HG03575 (cell line): ENCODE measurements around the gene CPXM1.
"Not testable (repeated sequence)": the region's sequence is repeated elsewhere in the genome, so short reads cannot be mapped to it uniquely, and the experiment has no call there.

Experiments
- ATAC-seq: cut with Tn5 transposase; IDR thresholded peaks from one replicate; pipeline ENCODE4 v1.9.1; 2021; ENCODE audit not compliant: unreplicated experiment, insufficient number of reproducible peaks, low FRiP score; ENCODE audit errors: extremely low read depth

CPXM1 gene

GRCh38 chr20:2800521-2801285 lies at the start of gene CPXM1:
CPXM1 (minus strand) TSS chr20:2800627; CDS start chr20:2800572, 55 bp downstream.
- ATAC-seq: no peak

GRCh38 chr20:2849529-2849928 lies 49.1 kb upstream of the CPXM1 start:
- no peak for ATAC-seq

GRCh38 chr20:2847802-2848201 lies 47.4 kb upstream of the CPXM1 start:
- ATAC-seq: no peak

GRCh38 chr20:2846698-2847097 lies 46.3 kb upstream of the CPXM1 start:
- ATAC-seq: no peak

- no peak for ATAC-seq
Measured at GRCh38 chr20:2845607-2846006, 45.2 kb upstream of the CPXM1 start.

- ATAC-seq: no peak
Measured at GRCh38 chr20:2840967-2841531, 40.6 kb upstream of the CPXM1 start.

GRCh38 chr20:2840138-2840966 lies 39.9 kb upstream of the CPXM1 start, which contains the start of the genes PCED1A and VPS16:
PCED1A (minus strand) TSS chr20:2840655; CDS start chr20:2839912, 743 bp downstream.
VPS16 (plus strand) TSS chr20:2840745; CDS start chr20:2840775, 30 bp downstream.
- no peak for ATAC-seq

GRCh38 chr20:2839732-2840137 lies 39.3 kb upstream of the CPXM1 start:
- no peak for ATAC-seq

- ATAC-seq: no peak
Measured at GRCh38 chr20:2838847-2839671, 38.6 kb upstream of the CPXM1 start.

GRCh38 chr20:2838170-2838797 lies 37.9 kb upstream of the CPXM1 start:
- ATAC-seq: no peak

GRCh38 chr20:2837221-2837960 lies 37.0 kb upstream of the CPXM1 start:
- no peak for ATAC-seq

GRCh38 chr20:2836035-2836434 lies 35.6 kb upstream of the CPXM1 start:
- no peak for ATAC-seq

GRCh38 chr20:2835331-2835796 lies 34.9 kb upstream of the CPXM1 start:
- no peak for ATAC-seq

GRCh38 chr20:2834401-2835110 lies 34.1 kb upstream of the CPXM1 start:
- no peak for ATAC-seq

GRCh38 chr20:2833761-2834160 lies 33.3 kb upstream of the CPXM1 start:
- no peak for ATAC-seq

GRCh38 chr20:2831206-2831605 lies 30.8 kb upstream of the CPXM1 start:
- ATAC-seq: not testable (repeated sequence)

GRCh38 chr20:2829376-2829775 lies 28.9 kb upstream of the CPXM1 start:
- ATAC-seq: no peak
